Midbrain (tissue), 1 donor: Measurements from ENCODE around the gene SUPT4H1.

Experiments used
- DNase-seq: peaks from one replicate; lab custom pipeline; 2025; lab: John Stamatoyannopoulos, UW

SUPT4H1 gene

GRCh38 chr17:58340405-58340876 lies 11.6 kb downstream of the SUPT4H1 start:
- no peak for DNase-seq

GRCh38 chr17:58339755-58340404 lies 12.1 kb downstream of the SUPT4H1 start:
- DNase-seq: no peak

- DNase-seq: no peak
Observed at GRCh38 chr17:58338841-58339754, 12.9 kb downstream of the SUPT4H1 start.

- DNase-seq: no peak
Observed at GRCh38 chr17:58338454-58338840, 13.6 kb downstream of the SUPT4H1 start.

GRCh38 chr17:58337600-58338453 lies 14.2 kb downstream of the SUPT4H1 start:
- DNase-seq: peak; percentile 14

- no peak for DNase-seq
Observed at GRCh38 chr17:58337210-58337599, 14.8 kb downstream of the SUPT4H1 start.

GRCh38 chr17:58336456-58337209 lies 15.4 kb downstream of the SUPT4H1 start:
- no peak for DNase-seq

GRCh38 chr17:58335779-58336455 lies 16.1 kb downstream of the SUPT4H1 start:
- DNase-seq: no peak

- DNase-seq: no peak
Observed at GRCh38 chr17:58335061-58335731, 16.8 kb downstream of the SUPT4H1 start.

GRCh38 chr17:58334661-58335060 lies 17.3 kb downstream of the SUPT4H1 start:
- no peak for DNase-seq

- DNase-seq: no peak
Observed at GRCh38 chr17:58334256-58334655, 17.7 kb downstream of the SUPT4H1 start.

- no peak for DNase-seq
Observed at GRCh38 chr17:58333736-58334207, 18.2 kb downstream of the SUPT4H1 start.

GRCh38 chr17:58332778-58333735 lies 18.9 kb downstream of the SUPT4H1 start:
- DNase-seq: no peak

- DNase-seq: peak; percentile 27
Observed at GRCh38 chr17:58331815-58332777, 19.9 kb downstream of the SUPT4H1 start.

- DNase-seq: no peak
Observed at GRCh38 chr17:58330997-58331814, 20.8 kb downstream of the SUPT4H1 start.

- DNase-seq: no peak
Observed at GRCh38 chr17:58330538-58330996, 21.4 kb downstream of the SUPT4H1 start.
